ENCODE measurements around the gene LCN1.

Gene LCN1

GRCh38 chr9:135520916-135521607 lies at the start of gene LCN1:
Gene LCN1, plus strand, starts transcription at chr9:135521440. Its CDS starts 58 bp downstream, at chr9:135521498.
- H3K27me3 ChIP-seq (ENCODE audit: control insufficient read depth in 5 of 5, insufficient read depth in 4 of 5, low read length in 5 of 5), result peaks cover 15 to 36% (median 33%) of the 10 kb centered on the region in 5 donors
- no peaks in the 10 kb centered on the region for H3K4me1 ChIP-seq (ENCODE audit: control insufficient read depth in 5 of 5, insufficient read depth in 5 of 5, low read length in 5 of 5)
- no peak within 1 kb of the TSS for H3K9ac ChIP-seq (ENCODE audit: low read length in 5 of 5)

GRCh38 chr9:135471791-135472640 lies 49.2 kb upstream of the LCN1 start:
- Histone ChIP-seq H3K4me3 (ENCODE audit: low read depth in 1 of 5, low read length in 5 of 5) (no peak overlapping the region), H3K36me3 (ENCODE audit: control insufficient read depth in 5 of 5, insufficient read depth in 5 of 5, low read length in 5 of 5) (no peaks in the 10 kb centered on the region), H3K4me1 (ENCODE audit: control insufficient read depth in 5 of 5, insufficient read depth in 5 of 5, low read length in 5 of 5) (peaks cover 0 to 11% (median 0%) of the 10 kb centered on the region in 5 donors), H3K27ac (ENCODE audit: low read depth, low read length) (no peak overlapping the region), H3K9me3 (ENCODE audit: control insufficient read depth in 5 of 5, low read length in 5 of 5) (no peaks in the 10 kb centered on the region), H3K9ac (ENCODE audit: low read length in 5 of 5) (no peak overlapping the region), H3K27me3 (ENCODE audit: control insufficient read depth in 5 of 5, insufficient read depth in 4 of 5, low read length in 5 of 5) (peaks cover 0 to 20% (median 3%) of the 10 kb centered on the region in 5 donors)

More at GRCh38 chr9:135520916-135521607, at the start of gene LCN1:
- Histone ChIP-seq H3K36me3 (ENCODE audit: control insufficient read depth in 5 of 5, insufficient read depth in 5 of 5, low read length in 5 of 5) (no peaks in the 10 kb centered on the region), H3K9me3 (ENCODE audit: control insufficient read depth in 5 of 5, low read length in 5 of 5) (no peaks in the 10 kb centered on the region), H3K4me3 (ENCODE audit: low read depth in 1 of 5, low read length in 5 of 5) (no peak within 1 kb of the TSS), H3K27ac (ENCODE audit: low read depth, low read length) (no peak within 1 kb of the TSS)

- Histone ChIP-seq H3K4me1 (ENCODE audit: control insufficient read depth in 5 of 5, insufficient read depth in 5 of 5, low read length in 5 of 5) (peaks cover 0 to 7% (median 5%) of the 10 kb centered on the region in 5 donors), H3K36me3 (ENCODE audit: control insufficient read depth in 5 of 5, insufficient read depth in 5 of 5, low read length in 5 of 5) (no peaks in the 10 kb centered on the region), H3K27me3 (ENCODE audit: control insufficient read depth in 5 of 5, insufficient read depth in 4 of 5, low read length in 5 of 5) (peaks cover 0 to 12% (median 3%) of the 10 kb centered on the region in 5 donors), H3K4me3 (ENCODE audit: low read depth in 1 of 5, low read length in 5 of 5) (no peak overlapping the region), H3K9me3 (ENCODE audit: control insufficient read depth in 5 of 5, low read length in 5 of 5) (no peaks in the 10 kb centered on the region), H3K9ac (ENCODE audit: low read length in 5 of 5) (no peak overlapping the region), H3K27ac (ENCODE audit: low read depth, low read length) (no peak overlapping the region)
Measured at GRCh38 chr9:135473972-135474543, 47.2 kb upstream of the LCN1 start.

DNA sequence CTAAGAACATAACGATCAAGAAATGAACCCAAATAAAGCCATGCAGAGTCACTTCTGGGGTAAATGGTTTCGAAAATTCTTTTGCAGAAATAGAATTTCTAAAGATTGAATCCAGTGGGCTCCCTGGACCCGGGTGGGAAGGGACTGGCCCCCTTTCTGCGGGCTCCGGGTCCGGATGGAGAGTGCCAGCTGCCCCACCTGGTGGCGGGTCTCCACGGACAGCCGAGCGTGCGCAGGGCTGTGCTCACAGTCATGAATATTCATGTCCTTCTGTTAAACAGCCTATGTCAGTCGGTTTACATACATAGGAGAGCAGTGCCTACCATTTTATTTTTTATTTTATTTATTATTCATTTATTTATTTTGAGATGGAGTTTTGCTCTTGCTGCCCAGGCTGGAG lies 46.3 kb upstream of the LCN1 start:
- H3K27ac ChIP-seq (ENCODE audit: low read depth, low read length), result no peak overlapping the region
- H3K4me3 ChIP-seq (ENCODE audit: low read depth in 1 of 5, low read length in 5 of 5), result no peak overlapping the region
- no peaks in the 10 kb centered on the region for H3K9me3 ChIP-seq (ENCODE audit: control insufficient read depth in 5 of 5, low read length in 5 of 5)
- H3K27me3 ChIP-seq (ENCODE audit: control insufficient read depth in 5 of 5, insufficient read depth in 4 of 5, low read length in 5 of 5), result peaks cover 0 to 10% (median 3%) of the 10 kb centered on the region in 5 donors
- H3K36me3 ChIP-seq (ENCODE audit: control insufficient read depth in 5 of 5, insufficient read depth in 5 of 5, low read length in 5 of 5), result no peaks in the 10 kb centered on the region
- H3K4me1 ChIP-seq (ENCODE audit: control insufficient read depth in 5 of 5, insufficient read depth in 5 of 5, low read length in 5 of 5), result peaks cover 0 to 7% (median 5%) of the 10 kb centered on the region in 5 donors
- no peak overlapping the region for H3K9ac ChIP-seq (ENCODE audit: low read length in 5 of 5)

- Histone ChIP-seq H3K27me3 (ENCODE audit: control insufficient read depth in 5 of 5, insufficient read depth in 4 of 5, low read length in 5 of 5) (peaks cover 0 to 7% (median 0%) of the 10 kb centered on the region in 5 donors), H3K4me1 (ENCODE audit: control insufficient read depth in 5 of 5, insufficient read depth in 5 of 5, low read length in 5 of 5) (peaks cover 0 to 17% (median 13%) of the 10 kb centered on the region in 5 donors), H3K36me3 (ENCODE audit: control insufficient read depth in 5 of 5, insufficient read depth in 5 of 5, low read length in 5 of 5) (no peaks in the 10 kb centered on the region), H3K9ac (ENCODE audit: low read length in 5 of 5) (no peak overlapping the region), H3K4me3 (ENCODE audit: low read depth in 1 of 5, low read length in 5 of 5) (no peak overlapping the region), H3K27ac (ENCODE audit: low read depth, low read length) (no peak overlapping the region), H3K9me3 (ENCODE audit: control insufficient read depth in 5 of 5, low read length in 5 of 5) (no peaks in the 10 kb centered on the region)
Measured at GRCh38 chr9:135476561-135477355, 44.5 kb upstream of the LCN1 start.

DNA sequence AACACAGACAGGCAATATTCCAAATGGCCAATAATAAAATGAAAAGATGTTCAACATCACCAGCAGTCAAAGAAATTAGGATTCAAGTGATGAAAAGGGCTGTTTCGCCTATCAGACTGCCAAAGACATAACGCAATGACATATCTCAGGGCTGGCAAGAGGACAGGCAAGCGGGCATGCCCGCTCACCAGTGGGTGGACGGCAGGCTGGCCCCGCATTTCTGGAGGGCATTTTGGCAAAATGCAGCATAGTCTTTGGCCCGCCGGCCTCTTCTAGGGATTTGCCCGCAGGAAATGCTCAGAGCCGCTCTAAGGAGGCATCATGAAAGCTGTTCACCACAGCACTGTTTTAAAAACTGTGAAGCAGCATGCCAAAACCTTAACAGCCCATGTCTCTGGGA lies 43.0 kb upstream of the LCN1 start:
- H3K9ac ChIP-seq (ENCODE audit: low read length in 5 of 5), result peak overlapping the region in 1 of 5 donors; percentile 62
- H3K9me3 ChIP-seq (ENCODE audit: control insufficient read depth in 5 of 5, low read length in 5 of 5), result no peaks in the 10 kb centered on the region
- H3K36me3 ChIP-seq (ENCODE audit: control insufficient read depth in 5 of 5, insufficient read depth in 5 of 5, low read length in 5 of 5), result no peaks in the 10 kb centered on the region
- no peaks in the 10 kb centered on the region for H3K27me3 ChIP-seq (ENCODE audit: control insufficient read depth in 5 of 5, insufficient read depth in 4 of 5, low read length in 5 of 5)
- H3K4me1 ChIP-seq (ENCODE audit: control insufficient read depth in 5 of 5, insufficient read depth in 5 of 5, low read length in 5 of 5), result peaks cover 0 to 17% (median 13%) of the 10 kb centered on the region in 5 donors
- H3K27ac ChIP-seq (ENCODE audit: low read depth, low read length), result no peak overlapping the region
- no peak overlapping the region for H3K4me3 ChIP-seq (ENCODE audit: low read depth in 1 of 5, low read length in 5 of 5)

GRCh38 chr9:135478829-135479468 lies 42.3 kb upstream of the LCN1 start:
- Histone ChIP-seq H3K9ac (ENCODE audit: low read length in 5 of 5) (peak overlapping the region in 3 of 5 donors; percentile 45 to 62 (median 46)), H3K4me3 (ENCODE audit: low read depth in 1 of 5, low read length in 5 of 5) (peak overlapping the region in 4 of 5 donors; percentile 56 to 66 (median 58)), H3K27ac (ENCODE audit: low read depth, low read length) (peak overlapping the region; percentile 41), H3K4me1 (ENCODE audit: control insufficient read depth in 5 of 5, insufficient read depth in 5 of 5, low read length in 5 of 5) (peaks cover 0 to 17% (median 13%) of the 10 kb centered on the region in 5 donors), H3K9me3 (ENCODE audit: control insufficient read depth in 5 of 5, low read length in 5 of 5) (no peaks in the 10 kb centered on the region), H3K36me3 (ENCODE audit: control insufficient read depth in 5 of 5, insufficient read depth in 5 of 5, low read length in 5 of 5) (peaks cover 0 to 7% (median 2%) of the 10 kb centered on the region in 5 donors), H3K27me3 (ENCODE audit: control insufficient read depth in 5 of 5, insufficient read depth in 4 of 5, low read length in 5 of 5) (no peaks in the 10 kb centered on the region)

DNA sequence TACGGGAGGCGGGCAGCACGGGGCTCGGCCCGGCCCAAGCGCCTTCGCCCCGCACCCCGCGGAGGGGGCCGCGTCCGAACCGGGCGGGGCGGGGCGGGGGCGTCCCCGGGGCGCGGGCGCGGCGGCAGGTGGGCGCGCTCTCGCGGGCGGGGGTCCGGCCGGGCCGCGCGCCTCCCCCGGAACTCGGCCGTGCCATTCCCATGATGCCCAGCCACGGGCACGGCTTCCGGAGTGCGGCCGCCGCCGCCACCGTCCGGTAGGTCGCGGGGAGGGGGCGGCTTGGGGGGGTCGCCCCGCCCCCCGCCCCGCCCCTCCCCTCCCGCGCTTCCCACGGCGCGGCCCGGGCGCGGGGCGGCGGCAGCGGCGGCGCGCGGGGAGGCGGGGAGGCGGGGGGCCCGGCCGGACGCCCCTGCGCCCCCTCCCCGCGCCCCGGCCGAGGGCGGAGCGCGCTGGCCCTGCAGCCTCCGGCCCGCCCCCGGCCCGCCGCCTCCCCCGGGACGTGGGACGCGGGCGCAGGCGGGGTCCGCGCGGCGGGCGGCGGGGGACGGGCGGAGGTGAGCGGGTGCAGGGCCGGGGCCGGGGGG lies 41.7 kb upstream of the LCN1 start, which contains the start of gene PPP1R26:
PPP1R26 (plus strand) TSS at position 314 of the 584 bp plus-strand sequence. CDS start 4,729 bp downstream, outside the sequence.
- H3K4me3 ChIP-seq (ENCODE audit: low read depth in 1 of 5, low read length in 5 of 5), result peak within 1 kb of the TSS; percentile 57 to 87 (median 76)
- no peaks in the 10 kb centered on the region for H3K27me3 ChIP-seq (ENCODE audit: control insufficient read depth in 5 of 5, insufficient read depth in 4 of 5, low read length in 5 of 5)
- peak within 1 kb of the TSS in 4 of 5 donors; percentile 62 to 76 (median 71) for H3K9ac ChIP-seq (ENCODE audit: low read length in 5 of 5)
- H3K4me1 ChIP-seq (ENCODE audit: control insufficient read depth in 5 of 5, insufficient read depth in 5 of 5, low read length in 5 of 5), result peaks cover 0 to 17% (median 13%) of the 10 kb centered on the region in 5 donors
- H3K36me3 ChIP-seq (ENCODE audit: control insufficient read depth in 5 of 5, insufficient read depth in 5 of 5, low read length in 5 of 5), result peaks cover 0 to 13% (median 8%) of the 10 kb centered on the region in 5 donors
- H3K27ac ChIP-seq (ENCODE audit: low read depth, low read length), result peak within 1 kb of the TSS; percentile 41
- no peaks in the 10 kb centered on the region for H3K9me3 ChIP-seq (ENCODE audit: control insufficient read depth in 5 of 5, low read length in 5 of 5)
